ENCODE data around the gene SUGCT. TPM values are rescaled to one million over a fixed set of nuclear protein-coding genes. Genes with fewer than 3 reads are reported as not detected.

SUGCT gene
- total RNA-seq, 1 experiment from 2014 or later: 4.6 TPM

DNA sequence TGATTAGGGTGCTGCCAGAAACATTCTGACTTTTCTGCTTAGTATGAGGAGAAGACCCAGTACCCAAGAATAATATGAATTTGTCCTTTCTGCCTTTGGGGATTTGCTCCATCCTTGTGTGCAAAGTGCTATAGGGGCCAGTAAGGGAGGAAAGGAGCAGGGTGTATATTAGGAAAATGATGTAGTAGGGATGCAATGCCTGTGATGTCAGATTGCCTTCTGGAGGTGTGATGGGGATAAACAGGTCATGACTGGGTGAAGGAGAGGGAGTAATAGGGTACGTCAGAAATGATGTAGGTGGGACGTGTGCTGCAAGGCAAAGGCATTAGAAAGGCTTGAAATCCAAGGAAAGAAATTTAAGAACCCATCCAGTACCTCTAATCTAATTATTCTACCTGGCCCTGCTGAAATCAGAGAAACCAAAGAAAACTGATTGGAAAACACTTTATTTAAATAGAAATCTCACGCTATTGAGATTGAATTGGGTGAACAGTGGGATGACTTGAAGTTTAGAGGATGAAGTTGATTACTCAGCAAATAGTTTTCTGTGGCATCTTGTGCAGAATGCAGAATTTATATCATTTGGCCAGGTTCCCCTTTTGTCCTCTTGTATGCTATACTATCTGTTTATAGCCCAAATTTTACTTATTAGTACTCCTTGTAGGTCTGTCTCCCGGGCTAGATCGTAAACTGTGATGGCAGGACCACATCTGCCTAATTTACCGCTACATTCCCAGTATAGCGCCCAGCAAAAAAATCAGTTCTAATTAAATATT, 503.9 kb downstream of the SUGCT start (continued):
- TF ChIP-seq, protein P1, sequence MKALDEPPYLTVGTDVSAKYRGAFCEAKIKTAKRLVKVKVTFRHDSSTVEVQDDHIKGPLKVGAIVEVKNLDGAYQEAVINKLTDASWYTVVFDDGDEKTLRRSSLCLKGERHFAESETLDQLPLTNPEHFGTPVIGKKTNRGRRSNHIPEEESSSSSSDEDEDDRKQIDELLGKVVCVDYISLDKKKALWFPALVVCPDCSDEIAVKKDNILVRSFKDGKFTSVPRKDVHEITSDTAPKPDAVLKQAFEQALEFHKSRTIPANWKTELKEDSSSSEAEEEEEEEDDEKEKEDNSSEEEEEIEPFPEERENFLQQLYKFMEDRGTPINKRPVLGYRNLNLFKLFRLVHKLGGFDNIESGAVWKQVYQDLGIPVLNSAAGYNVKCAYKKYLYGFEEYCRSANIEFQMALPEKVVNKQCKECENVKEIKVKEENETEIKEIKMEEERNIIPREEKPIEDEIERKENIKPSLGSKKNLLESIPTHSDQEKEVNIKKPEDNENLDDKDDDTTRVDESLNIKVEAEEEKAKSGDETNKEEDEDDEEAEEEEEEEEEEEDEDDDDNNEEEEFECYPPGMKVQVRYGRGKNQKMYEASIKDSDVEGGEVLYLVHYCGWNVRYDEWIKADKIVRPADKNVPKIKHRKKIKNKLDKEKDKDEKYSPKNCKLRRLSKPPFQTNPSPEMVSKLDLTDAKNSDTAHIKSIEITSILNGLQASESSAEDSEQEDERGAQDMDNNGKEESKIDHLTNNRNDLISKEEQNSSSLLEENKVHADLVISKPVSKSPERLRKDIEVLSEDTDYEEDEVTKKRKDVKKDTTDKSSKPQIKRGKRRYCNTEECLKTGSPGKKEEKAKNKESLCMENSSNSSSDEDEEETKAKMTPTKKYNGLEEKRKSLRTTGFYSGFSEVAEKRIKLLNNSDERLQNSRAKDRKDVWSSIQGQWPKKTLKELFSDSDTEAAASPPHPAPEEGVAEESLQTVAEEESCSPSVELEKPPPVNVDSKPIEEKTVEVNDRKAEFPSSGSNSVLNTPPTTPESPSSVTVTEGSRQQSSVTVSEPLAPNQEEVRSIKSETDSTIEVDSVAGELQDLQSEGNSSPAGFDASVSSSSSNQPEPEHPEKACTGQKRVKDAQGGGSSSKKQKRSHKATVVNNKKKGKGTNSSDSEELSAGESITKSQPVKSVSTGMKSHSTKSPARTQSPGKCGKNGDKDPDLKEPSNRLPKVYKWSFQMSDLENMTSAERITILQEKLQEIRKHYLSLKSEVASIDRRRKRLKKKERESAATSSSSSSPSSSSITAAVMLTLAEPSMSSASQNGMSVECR (CRISPR knock-in tag; IDR thresholded peaks at IDR 0.05; ENCODE audit: borderline replicate concordance): no peak
- TF ChIP-seq CBFB (CRISPR knock-in tag; IDR thresholded peaks at IDR 0.05; ENCODE audit: low read depth): no peak

DNA sequence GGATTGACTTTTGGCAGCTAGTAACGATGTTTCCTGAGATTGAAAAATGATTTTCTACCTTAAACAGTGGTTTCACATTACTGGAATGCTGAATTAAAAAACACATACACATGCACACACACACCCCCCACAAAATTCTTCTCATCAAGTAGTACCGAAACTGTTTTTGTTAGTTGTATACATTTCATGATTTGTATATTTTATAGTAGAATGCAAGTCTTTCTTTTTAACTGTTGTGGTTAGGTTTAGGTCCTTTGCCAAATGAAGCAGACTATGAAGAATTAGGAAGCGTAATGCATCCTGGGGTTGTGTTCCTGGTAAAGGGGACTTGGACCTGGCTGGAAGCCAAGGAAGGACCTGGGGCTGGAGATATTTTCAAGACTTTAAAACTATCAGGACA, 505.8 kb downstream of the SUGCT start:
- ChIA-PET CTCF (interaction anchor here (0.5 kb wide), 1 partner anchor 42 kb away, joined by 4 read pairs; no protein-coding TSS in a partner anchor), POLR2A (no interaction called here)
- TF ChIP-seq ELF4 (CRISPR knock-in tag; IDR thresholded peaks at IDR 0.05; ENCODE audit: low read depth) (no peak), TEAD4 (CRISPR knock-in tag; IDR thresholded peaks at IDR 0.05) (no peak), FOXJ3 (CRISPR knock-in tag; IDR thresholded peaks at IDR 0.05; ENCODE audit: borderline replicate concordance) (no peak), NR1H2 (CRISPR knock-in tag; IDR thresholded peaks at IDR 0.05) (no peak), TCF7 (CRISPR knock-in tag; IDR thresholded peaks at IDR 0.05; ENCODE audit: low read depth) (no peak), CREM (CRISPR knock-in tag; IDR thresholded peaks at IDR 0.05) (no peak), GTF2I (CRISPR knock-in tag; conservative IDR thresholded peaks at IDR 0.05) (no peak), ZNF232 (CRISPR knock-in tag; IDR thresholded peaks at IDR 0.05) (no peak), HMGA2 (CRISPR knock-in tag; IDR thresholded peaks at IDR 0.05) (no peak), SMAD4 (CRISPR knock-in tag; IDR thresholded peaks at IDR 0.05) (no peak), ZNF396 (CRISPR knock-in tag; IDR thresholded peaks at IDR 0.05; ENCODE audit: borderline replicate concordance) (no peak)
- TF ChIP-seq, protein P2, sequence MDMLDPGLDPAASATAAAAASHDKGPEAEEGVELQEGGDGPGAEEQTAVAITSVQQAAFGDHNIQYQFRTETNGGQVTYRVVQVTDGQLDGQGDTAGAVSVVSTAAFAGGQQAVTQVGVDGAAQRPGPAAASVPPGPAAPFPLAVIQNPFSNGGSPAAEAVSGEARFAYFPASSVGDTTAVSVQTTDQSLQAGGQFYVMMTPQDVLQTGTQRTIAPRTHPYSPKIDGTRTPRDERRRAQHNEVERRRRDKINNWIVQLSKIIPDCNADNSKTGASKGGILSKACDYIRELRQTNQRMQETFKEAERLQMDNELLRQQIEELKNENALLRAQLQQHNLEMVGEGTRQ (CRISPR knock-in tag; IDR thresholded peaks at IDR 0.05): no peak
- TF ChIP-seq, protein P3, sequence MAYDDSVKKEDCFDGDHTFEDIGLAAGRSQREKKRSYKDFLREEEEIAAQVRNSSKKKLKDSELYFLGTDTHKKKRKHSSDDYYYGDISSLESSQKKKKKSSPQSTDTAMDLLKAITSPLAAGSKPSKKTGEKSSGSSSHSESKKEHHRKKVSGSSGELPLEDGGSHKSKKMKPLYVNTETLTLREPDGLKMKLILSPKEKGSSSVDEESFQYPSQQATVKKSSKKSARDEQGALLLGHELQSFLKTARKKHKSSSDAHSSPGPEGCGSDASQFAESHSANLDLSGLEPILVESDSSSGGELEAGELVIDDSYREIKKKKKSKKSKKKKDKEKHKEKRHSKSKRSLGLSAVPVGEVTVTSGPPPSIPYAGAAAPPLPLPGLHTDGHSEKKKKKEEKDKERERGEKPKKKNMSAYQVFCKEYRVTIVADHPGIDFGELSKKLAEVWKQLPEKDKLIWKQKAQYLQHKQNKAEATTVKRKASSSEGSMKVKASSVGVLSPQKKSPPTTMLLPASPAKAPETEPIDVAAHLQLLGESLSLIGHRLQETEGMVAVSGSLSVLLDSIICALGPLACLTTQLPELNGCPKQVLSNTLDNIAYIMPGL (CRISPR knock-in tag; IDR thresholded peaks at IDR 0.05): no peak
- TF ChIP-seq, protein P4, sequence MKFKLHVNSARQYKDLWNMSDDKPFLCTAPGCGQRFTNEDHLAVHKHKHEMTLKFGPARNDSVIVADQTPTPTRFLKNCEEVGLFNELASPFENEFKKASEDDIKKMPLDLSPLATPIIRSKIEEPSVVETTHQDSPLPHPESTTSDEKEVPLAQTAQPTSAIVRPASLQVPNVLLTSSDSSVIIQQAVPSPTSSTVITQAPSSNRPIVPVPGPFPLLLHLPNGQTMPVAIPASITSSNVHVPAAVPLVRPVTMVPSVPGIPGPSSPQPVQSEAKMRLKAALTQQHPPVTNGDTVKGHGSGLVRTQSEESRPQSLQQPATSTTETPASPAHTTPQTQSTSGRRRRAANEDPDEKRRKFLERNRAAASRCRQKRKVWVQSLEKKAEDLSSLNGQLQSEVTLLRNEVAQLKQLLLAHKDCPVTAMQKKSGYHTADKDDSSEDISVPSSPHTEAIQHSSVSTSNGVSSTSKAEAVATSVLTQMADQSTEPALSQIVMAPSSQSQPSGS (CRISPR knock-in tag; IDR thresholded peaks at IDR 0.05; ENCODE audit: borderline replicate concordance, low read depth): no peak
- TF ChIP-seq, protein P5, sequence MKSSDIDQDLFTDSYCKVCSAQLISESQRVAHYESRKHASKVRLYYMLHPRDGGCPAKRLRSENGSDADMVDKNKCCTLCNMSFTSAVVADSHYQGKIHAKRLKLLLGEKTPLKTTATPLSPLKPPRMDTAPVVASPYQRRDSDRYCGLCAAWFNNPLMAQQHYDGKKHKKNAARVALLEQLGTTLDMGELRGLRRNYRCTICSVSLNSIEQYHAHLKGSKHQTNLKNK (CRISPR knock-in tag; IDR thresholded peaks at IDR 0.05): no peak
- TF ChIP-seq, protein P6, sequence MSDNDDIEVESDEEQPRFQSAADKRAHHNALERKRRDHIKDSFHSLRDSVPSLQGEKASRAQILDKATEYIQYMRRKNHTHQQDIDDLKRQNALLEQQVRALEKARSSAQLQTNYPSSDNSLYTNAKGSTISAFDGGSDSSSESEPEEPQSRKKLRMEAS (CRISPR knock-in tag; IDR thresholded peaks at IDR 0.05): no peak
- TF ChIP-seq, protein P7, sequence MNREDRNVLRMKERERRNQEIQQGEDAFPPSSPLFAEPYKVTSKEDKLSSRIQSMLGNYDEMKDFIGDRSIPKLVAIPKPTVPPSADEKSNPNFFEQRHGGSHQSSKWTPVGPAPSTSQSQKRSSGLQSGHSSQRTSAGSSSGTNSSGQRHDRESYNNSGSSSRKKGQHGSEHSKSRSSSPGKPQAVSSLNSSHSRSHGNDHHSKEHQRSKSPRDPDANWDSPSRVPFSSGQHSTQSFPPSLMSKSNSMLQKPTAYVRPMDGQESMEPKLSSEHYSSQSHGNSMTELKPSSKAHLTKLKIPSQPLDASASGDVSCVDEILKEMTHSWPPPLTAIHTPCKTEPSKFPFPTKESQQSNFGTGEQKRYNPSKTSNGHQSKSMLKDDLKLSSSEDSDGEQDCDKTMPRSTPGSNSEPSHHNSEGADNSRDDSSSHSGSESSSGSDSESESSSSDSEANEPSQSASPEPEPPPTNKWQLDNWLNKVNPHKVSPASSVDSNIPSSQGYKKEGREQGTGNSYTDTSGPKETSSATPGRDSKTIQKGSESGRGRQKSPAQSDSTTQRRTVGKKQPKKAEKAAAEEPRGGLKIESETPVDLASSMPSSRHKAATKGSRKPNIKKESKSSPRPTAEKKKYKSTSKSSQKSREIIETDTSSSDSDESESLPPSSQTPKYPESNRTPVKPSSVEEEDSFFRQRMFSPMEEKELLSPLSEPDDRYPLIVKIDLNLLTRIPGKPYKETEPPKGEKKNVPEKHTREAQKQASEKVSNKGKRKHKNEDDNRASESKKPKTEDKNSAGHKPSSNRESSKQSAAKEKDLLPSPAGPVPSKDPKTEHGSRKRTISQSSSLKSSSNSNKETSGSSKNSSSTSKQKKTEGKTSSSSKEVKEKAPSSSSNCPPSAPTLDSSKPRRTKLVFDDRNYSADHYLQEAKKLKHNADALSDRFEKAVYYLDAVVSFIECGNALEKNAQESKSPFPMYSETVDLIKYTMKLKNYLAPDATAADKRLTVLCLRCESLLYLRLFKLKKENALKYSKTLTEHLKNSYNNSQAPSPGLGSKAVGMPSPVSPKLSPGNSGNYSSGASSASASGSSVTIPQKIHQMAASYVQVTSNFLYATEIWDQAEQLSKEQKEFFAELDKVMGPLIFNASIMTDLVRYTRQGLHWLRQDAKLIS (CRISPR knock-in tag; IDR thresholded peaks at IDR 0.05; ENCODE audit: borderline replicate concordance): no peak
- TF ChIP-seq, protein P8, sequence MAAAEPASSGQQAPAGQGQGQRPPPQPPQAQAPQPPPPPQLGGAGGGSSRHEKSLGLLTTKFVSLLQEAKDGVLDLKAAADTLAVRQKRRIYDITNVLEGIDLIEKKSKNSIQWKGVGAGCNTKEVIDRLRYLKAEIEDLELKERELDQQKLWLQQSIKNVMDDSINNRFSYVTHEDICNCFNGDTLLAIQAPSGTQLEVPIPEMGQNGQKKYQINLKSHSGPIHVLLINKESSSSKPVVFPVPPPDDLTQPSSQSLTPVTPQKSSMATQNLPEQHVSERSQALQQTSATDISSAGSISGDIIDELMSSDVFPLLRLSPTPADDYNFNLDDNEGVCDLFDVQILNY (CRISPR knock-in tag; IDR thresholded peaks at IDR 0.05): no peak

More for the DNA sequence above, 505.8 kb downstream of the SUGCT start:
- H3K27ac Mint-ChIP-seq: no peak overlapping the region
- no peaks in the 10 kb centered on the region for H3K36me3 Mint-ChIP-seq
- no peak for ATAC-seq
- DNase-seq (ENCODE audit: low spot score): no peak
- H3K4me1 Mint-ChIP-seq: peaks cover 11% of the 10 kb centered on the region
- H3K4me3 Mint-ChIP-seq: no peak overlapping the region
- no peaks in the 10 kb centered on the region for H3K27me3 Mint-ChIP-seq (ENCODE audit: low read depth)
- no peaks in the 10 kb centered on the region for H3K9me3 Mint-ChIP-seq
